ENCODE results near the gene CCNQ.

CCNQ gene

GRCh38 chrX:153572601-153573000 is 26.3 kb downstream of the CCNQ start:
- no peak for DNase-seq

GRCh38 chrX:153571534-153571908 is 27.4 kb downstream of the CCNQ start:
- DNase-seq, result peak; percentile 49

GRCh38 chrX:153569475-153569874 is 29.5 kb downstream of the CCNQ start:
- DNase-seq, result no peak

- no peak for DNase-seq
Measured at GRCh38 chrX:153568451-153569011, 30.4 kb downstream of the CCNQ start.

GRCh38 chrX:153565996-153566580 is 32.9 kb downstream of the CCNQ start:
- DNase-seq, result no peak

- DNase-seq, result no peak
Measured at GRCh38 chrX:153564047-153564606, 34.8 kb downstream of the CCNQ start.

- DNase-seq, result no peak
Measured at GRCh38 chrX:153562546-153562945, 36.4 kb downstream of the CCNQ start.

GRCh38 chrX:153561337-153561736 is 37.6 kb downstream of the CCNQ start:
- no peak for DNase-seq

GRCh38 chrX:153560466-153560865 is 38.5 kb downstream of the CCNQ start:
- no peak for DNase-seq

- no peak for DNase-seq
Measured at GRCh38 chrX:153560000-153560399, 38.9 kb downstream of the CCNQ start.

GRCh38 chrX:153557618-153558355 is 41.2 kb downstream of the CCNQ start:
- no peak for DNase-seq

- peak; percentile 50 for DNase-seq
Measured at GRCh38 chrX:153556767-153557166, 42.2 kb downstream of the CCNQ start.

GRCh38 chrX:153554519-153555167 is 44.3 kb downstream of the CCNQ start:
- peak; percentile 47 for DNase-seq

GRCh38 chrX:153551135-153551534 is 47.8 kb downstream of the CCNQ start:
- DNase-seq, result no peak

- no peak for DNase-seq
Measured at GRCh38 chrX:153549807-153550206, 49.1 kb downstream of the CCNQ start.

GRCh38 chrX:153549231-153549630 is 49.7 kb downstream of the CCNQ start:
- no peak for DNase-seq

GRCh38 chrX:153547195-153547594 is 51.7 kb downstream of the CCNQ start:
- no peak for DNase-seq

- no peak for DNase-seq
Measured at GRCh38 chrX:153546386-153546785, 52.6 kb downstream of the CCNQ start.

- no peak for DNase-seq
Measured at GRCh38 chrX:153544727-153545126, 54.2 kb downstream of the CCNQ start.

- DNase-seq, result no peak
Measured at GRCh38 chrX:153539979-153540358, 59.0 kb downstream of the CCNQ start.

- DNase-seq, result no peak
Measured at GRCh38 chrX:153539171-153539978, 59.6 kb downstream of the CCNQ start.

- DNase-seq, result no peak
Measured at GRCh38 chrX:153538424-153538823, 60.5 kb downstream of the CCNQ start.
